GM21723 (cell line): ENCODE results near the gene OBSCN.

Source experiments
- ATAC-seq: cut with Tn5 transposase; IDR thresholded peaks from one replicate; pipeline ENCODE4 v1.9.1; 2021; ENCODE audit warnings: mild to moderate bottlenecking, moderate library complexity; ENCODE audit not compliant: unreplicated experiment

Gene OBSCN

GRCh38 chr1:228374711-228375577 is 167.1 kb downstream of the OBSCN start:
- no peak for ATAC-seq

DNA sequence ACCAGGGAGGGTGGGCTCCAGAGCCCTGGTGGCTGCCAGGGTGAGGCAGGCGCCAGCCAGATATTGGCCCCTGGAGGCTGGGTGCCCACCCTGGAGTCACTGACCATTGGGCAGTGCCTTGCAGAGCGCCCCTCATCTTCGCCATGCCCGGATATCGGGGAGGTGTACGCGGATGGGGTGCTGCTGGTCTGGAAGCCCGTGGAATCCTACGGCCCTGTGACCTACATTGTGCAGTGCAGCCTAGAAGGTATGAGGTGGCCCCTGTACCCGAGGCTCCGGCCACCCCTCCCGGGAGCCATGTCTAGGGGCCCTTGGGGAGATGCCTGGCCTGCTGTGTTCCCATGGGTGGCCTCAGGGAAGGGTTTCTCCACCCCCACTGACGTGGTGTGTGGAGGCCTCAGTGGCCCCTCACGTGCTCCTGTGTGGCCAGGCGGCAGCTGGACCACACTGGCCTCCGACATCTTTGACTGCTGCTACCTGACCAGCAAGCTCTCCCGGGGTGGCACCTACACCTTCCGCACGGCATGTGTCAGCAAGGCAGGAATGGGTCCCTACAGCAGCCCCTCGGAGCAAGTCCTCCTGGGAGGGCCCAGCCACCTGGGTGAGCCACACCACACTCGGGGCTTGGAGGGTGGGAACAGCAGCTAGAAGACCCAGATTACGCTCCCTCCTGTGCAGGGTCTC is 167.9 kb downstream of the OBSCN start:
- no peak for ATAC-seq

DNA sequence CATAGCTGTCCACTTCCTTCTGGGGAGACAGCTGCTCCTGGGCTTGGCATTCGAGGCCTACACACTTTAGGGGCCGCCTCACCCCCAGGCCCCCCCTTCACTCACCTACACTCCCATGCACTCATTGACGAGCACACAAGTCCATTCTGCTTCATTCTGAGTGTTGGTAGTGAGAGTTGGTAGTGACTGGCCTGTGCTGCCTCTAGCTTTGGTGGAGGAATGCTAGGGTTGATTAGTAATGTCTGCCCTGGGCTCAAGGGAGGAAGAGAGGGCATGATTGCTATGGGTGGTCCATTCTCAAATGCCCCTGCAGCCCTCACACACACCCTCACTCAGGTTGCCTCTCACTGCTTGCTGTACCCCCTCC is 168.4 kb downstream of the OBSCN start:
- no peak for ATAC-seq

- ATAC-seq = no peak
These were observed 169.1 kb downstream of the OBSCN start for GRCh38 chr1:228376651-228377631.

DNA sequence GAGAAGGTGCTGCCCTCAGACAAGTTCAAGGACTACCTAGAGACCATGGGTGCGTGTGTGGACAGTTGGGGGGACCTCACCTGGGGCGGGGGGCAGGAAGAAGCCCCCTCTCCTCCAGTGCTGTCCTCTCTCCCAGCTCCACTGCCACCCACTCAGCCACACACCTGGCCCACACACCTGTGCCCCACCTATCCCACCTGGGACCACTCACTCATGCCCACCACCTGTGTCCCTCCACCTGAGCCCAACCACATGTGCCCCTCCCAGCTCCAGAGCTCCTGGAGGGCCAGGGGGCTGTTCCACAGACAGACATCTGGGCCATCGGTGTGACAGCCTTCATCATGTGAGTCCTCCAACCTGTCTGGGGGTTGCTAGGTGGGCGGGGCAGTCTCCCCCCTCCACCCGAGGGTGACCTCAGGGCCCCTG is 169.8 kb downstream of the OBSCN start:
- ATAC-seq = no peak

- no peak for ATAC-seq
These were observed 170.4 kb downstream of the OBSCN start for GRCh38 chr1:228378090-228378872.

GRCh38 chr1:228378873-228379460 is 171.1 kb downstream of the OBSCN start:
- ATAC-seq = no peak

GRCh38 chr1:228379666-228380065 is 171.8 kb downstream of the OBSCN start:
- no peak for ATAC-seq

DNA sequence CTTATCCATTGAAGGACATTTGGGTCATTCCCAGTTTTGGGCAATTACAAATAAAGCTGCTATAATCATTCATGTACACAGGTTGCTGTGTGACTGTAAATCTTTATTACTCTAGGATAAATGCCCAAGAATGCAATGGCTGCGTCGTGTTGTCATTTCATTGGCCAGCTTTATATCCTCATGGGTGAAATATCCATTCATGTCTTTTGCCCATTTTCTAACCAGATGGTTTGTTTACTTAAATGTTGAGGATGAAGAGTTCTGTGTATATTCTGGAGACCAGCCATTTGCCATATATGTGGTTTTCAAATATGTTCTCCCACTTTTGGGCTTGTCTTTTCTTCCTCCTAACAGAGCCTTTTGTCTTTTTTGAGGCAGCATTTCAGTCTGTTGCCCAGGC is 173.5 kb downstream of the OBSCN start:
- ATAC-seq = no peak

- ATAC-seq = no peak
These were observed 175.9 kb downstream of the OBSCN start for GRCh38 chr1:228383773-228384172.

GRCh38 chr1:228385232-228385631 is 177.4 kb downstream of the OBSCN start:
- ATAC-seq = no peak

GRCh38 chr1:228387321-228387720 is 179.5 kb downstream of the OBSCN start:
- ATAC-seq = no peak

GRCh38 chr1:228390649-228391048 is 182.8 kb downstream of the OBSCN start:
- ATAC-seq = no peak

GRCh38 chr1:228391411-228392020 is 183.7 kb downstream of the OBSCN start:
- ATAC-seq = no peak

DNA sequence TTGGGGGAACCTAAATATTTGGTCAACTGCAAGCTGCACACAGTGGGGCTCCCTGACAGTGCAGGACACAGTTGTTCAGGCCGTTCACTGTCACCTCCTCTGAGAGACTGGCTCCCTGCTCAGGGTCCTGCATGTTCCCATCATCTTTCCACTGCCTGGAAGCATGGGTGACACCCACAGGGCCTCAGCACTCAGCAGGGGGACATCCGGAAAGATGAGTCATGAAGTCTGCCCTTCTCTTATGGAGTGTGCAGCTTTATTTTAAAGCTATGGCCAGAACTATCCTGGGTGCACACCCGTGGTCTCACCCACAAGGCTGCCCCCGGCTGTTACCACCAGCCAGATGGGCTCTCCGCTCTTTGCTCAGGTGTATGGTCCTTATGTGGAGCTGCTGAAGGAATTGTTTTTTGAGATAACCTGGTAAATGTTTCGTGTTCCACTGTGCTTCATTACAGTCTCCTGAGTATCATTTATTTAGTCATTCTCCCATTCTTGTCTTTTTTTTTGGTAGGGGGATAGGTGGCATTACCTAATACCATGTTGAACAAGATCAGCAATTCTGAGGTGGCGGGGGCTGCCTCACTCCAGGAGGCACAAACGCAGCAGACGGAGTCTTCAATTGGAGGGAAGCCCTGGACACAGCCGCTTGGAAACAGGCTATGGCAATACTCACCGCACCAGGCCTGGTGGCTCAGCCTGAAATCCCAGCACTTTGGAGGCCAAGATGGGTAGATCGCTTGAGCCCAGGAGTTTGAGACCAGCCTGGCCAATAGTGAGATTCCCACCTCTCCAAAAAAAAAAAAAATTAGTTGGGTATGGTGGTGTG is 184.5 kb downstream of the OBSCN start:
- ATAC-seq = no peak

DNA sequence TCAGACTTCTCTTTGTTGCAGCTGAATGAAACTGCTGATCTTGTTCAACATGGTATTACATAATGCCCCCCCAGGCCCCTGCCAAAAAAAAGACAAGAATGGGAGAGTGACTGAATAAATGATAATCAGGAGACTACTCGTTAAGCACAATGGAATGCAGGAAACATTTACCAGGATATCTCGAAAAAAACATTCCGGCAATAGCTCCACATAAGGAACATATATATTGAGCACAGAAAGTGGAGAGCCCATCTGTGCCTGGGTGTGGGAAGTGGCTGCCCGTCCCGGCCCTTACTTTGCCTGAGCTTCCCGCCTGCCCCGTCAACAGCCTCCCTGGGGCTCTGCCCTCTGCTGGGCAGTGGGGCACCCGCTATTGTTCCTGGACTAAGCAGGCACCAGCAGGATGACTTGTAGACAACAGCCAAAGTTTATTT is 185.4 kb downstream of the OBSCN start:
- ATAC-seq = no peak

DNA sequence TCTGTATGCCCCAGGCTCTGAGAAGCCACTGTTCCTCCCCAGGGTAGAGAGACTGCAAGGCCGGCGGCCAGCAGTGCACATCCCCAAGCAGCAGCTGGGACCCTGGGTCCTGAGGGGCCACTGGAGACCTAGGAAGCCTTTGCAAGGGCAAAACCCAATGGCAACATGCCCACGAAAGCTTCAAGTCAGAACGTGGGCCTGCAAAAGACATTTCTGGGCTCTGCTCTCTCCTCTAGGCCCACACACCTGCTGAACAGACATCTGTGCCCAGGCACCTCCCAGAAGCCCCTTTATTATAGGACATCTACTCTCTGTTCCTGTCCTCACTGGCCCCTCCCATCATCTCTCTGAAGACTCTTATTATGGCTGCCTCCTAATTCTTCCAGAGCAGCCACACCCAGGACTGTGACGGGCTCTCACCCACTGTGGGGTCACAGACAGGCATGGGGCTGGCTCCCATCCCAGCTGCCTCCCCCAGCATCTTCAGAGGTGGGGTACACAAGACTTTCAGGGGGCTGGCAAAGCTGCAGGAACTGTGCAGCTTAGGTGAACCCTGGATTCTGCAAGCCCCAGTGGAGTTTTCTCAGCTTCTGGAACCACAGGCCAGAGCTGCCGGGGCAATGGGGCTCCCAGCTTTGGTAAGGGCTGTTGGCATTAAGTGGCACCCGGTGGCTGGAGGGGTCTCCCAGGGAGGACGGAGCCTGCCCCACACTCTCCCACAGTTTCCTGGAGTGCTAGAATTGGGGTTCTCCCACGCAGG is 186.1 kb downstream of the OBSCN start:
- ATAC-seq = no peak
